ENCODE data around the gene TBKBP1.
"Not testable (repeated sequence)": the region's sequence is repeated elsewhere in the genome, so short reads cannot be mapped to it uniquely, and the experiment has no call there.

The TBKBP1 gene

DNA sequence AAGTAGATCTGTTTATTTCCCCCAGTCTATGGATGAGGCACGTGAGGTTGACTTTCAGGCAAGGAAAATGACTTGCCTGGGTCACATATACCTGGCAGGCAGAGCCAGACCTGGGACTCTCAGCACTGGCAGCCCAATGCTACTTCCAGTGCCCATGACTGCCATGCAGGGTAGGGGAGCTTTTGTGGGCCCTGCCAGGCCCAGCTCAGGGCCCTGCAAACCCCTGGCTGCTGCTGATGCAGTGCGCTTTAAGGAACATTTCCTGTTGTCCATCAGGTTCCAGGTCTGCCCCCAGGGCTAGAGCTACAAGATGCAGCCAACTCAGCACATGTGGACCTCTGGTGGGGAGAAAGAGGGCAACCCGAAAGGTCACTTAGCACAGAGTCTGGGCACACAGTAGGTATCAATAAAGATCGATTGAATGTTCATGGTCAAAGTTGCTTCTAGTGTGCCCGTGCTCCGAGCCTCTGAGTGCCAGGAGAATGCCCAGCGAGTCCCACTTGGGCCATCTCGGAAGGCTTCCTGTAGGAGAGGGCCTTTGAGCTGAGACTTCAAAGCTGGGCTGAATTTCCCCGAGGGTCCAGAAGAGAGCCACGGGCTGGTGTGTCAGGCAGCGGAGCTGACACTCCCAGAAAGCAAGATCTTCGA is 38.6 kb downstream of the TBKBP1 start:
- DNase-seq (ENCODE audit: low read depth), result no peak

- peak; percentile 85 for DNase-seq (ENCODE audit: low read depth)
These were observed 39.2 kb downstream of the TBKBP1 start, which contains the start of gene TBX21 for GRCh38 chr17:47733047-47733673. Gene TBX21 (plus strand): TSS chr17:47733236. CDS start chr17:47733455, 219 bp downstream.

DNA sequence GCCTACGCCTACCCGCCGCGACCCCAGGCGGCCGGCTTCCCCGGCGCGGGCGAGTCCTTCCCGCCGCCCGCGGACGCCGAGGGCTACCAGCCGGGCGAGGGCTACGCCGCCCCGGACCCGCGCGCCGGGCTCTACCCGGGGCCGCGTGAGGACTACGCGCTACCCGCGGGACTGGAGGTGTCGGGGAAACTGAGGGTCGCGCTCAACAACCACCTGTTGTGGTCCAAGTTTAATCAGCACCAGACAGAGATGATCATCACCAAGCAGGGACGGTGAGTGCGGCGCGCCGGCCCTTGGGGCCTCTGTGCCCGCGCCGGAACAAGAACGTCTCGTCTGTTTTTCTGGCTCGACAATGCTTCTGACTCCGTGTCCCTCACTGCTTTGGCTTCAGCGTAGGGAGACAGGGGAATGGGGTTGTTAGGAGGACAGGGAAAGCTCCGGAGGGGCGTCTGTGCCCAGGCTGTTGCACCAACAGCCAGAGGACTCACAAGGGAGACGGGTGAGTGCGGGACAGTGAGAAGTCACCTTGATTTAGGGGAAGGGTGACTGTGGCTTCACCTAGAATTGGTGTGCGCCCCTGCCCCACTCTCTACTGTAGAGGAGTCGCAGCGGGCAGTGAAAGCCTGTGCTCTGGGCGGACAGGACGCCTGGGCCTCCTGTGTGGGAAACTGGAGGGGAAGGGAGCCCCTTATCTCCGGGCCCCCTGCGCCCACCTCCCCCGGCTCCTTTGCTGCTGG is 39.9 kb downstream of the TBKBP1 start:
- no peak for DNase-seq (ENCODE audit: low read depth)

- no peak for DNase-seq (ENCODE audit: low read depth)
These were observed 41.1 kb downstream of the TBKBP1 start for GRCh38 chr17:47735139-47735464.

DNA sequence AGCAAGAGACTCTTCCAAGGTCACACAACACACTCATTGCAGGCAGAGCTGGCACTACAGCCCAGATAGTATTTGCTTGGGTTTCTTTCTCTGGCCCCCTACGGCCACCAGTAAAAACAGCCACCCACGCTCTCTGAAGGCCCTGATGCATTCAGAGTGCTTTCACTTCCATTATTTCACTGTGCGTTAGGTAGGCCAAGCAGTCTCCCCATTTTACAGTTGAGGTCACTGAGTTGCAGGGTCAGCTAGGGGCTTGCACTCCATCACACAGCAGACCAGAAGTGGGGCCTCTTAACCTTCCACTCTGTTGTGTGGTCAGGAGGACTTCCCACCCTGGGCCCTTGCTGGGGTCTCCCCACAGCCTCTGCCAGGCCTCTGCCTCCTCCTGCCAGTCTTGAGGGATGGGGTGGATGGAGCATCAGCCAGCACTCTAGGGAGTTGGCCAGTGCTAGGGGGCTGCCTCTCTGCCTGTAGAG is 41.6 kb downstream of the TBKBP1 start:
- no peak for DNase-seq (ENCODE audit: low read depth)

DNA sequence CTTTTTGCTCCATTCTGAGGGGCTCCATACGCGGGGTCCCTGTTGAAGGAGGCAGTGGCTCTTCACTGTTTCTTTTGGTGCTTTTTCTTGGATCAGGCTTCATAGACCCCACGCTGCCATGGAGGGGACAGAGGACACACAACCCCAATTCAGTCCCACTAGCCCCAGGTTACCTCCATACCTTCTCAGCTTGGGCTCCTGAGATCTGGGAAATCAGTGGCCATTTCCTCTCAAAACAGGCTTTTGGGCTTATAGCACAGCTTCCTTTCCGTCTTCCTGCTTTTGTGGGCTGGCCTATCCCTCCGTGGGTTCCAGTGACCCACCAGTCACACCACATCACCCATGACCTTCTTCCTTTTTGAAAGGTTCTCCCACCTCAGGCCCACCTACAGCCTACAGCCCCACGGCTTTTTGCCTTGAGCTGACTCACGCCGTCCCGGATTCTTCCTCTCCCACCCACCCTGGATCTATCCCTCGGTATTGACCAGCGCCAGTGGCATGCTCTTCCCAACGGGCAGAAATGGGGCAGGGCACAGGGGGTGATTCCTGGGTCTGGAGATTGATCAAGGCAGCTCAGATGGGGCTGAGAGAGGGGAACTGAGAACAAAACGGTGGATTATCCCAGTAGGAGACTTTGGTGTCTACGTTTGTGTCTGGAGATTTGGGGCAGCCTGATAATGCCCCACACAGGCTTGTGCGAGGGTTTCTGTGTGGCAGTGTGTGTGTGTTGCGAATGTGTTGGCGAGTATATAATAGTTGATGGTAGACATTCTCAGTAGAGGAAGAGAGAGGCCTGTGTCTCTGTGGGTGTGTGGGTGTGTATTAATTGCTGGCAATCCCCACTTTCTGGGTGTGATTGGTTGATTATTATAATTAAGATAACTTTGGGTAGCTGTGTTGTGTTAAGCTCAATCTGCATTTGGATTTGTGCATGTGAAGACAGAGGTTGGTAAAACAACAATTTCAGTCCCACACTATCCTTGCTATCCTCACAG is 42.8 kb downstream of the TBKBP1 start:
- no peak for DNase-seq (ENCODE audit: low read depth)

GRCh38 chr17:47738178-47738577 is 44.2 kb downstream of the TBKBP1 start:
- no peak for DNase-seq (ENCODE audit: low read depth)

- no peak for DNase-seq (ENCODE audit: low read depth)
These were observed 45.2 kb downstream of the TBKBP1 start for GRCh38 chr17:47739150-47739549.

DNA sequence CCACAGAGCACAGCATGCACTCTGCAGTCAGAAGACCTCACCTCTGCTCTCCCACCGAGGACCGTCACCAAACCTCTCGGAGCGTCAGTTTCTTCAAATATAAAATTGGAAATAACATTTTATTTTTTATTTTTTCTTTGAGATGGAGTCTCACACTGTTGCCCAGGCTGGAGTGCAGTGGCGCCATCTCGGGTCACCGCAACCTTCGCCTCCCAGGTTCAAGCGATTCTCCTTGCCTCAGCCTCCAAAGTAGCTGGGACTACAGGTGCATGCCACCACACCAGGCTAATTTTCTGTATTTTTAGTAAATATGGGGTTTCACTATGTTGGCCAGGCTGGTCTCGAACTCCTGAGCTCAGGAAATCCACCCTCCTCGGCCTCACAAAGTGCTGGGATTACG is 46.0 kb downstream of the TBKBP1 start:
- not testable (repeated sequence) for DNase-seq (ENCODE audit: low read depth)

- no peak for DNase-seq (ENCODE audit: low read depth)
These were observed 47.3 kb downstream of the TBKBP1 start for GRCh38 chr17:47741109-47741792.

DNA sequence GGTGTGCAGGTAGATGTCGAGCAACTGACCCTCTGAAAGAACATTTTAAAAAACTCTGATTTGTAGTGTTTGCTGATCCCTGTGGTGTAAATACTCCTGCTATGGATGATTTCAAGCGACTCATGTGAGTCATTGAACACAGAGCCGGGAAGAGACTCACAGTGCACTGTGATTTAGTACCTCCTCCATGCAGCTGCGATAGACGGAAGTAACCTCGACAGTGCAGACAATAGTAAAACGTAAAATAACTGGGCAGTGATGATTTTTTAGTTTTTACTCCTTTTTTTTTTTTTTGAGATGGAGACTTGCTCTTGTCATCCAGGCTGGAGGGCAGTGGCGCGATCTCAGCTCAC is 47.8 kb downstream of the TBKBP1 start:
- DNase-seq (ENCODE audit: low read depth), result no peak

GRCh38 chr17:47742319-47743181 is 48.6 kb downstream of the TBKBP1 start:
- no peak for DNase-seq (ENCODE audit: low read depth)

GRCh38 chr17:47744168-47745036 is 50.4 kb downstream of the TBKBP1 start:
- DNase-seq (ENCODE audit: low read depth), result no peak

DNA sequence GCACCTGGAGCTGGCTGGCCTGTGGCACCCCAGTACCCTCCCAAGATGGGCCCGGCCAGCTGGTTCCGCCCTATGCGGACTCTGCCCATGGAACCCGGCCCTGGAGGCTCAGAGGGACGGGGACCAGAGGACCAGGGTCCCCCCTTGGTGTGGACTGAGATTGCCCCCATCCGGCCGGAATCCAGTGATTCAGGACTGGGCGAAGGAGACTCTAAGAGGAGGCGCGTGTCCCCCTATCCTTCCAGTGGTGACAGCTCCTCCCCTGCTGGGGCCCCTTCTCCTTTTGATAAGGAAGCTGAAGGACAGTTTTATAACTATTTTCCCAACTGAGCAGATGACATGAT is 51.0 kb downstream of the TBKBP1 start:
- no peak for DNase-seq (ENCODE audit: low read depth)

- DNase-seq (ENCODE audit: low read depth), result no peak
These were observed 57.5 kb downstream of the TBKBP1 start for GRCh38 chr17:47751471-47751870.

GRCh38 chr17:47757386-47757785 is 63.4 kb downstream of the TBKBP1 start:
- no peak for DNase-seq (ENCODE audit: low read depth)

- DNase-seq (ENCODE audit: low read depth), result no peak
These were observed 66.6 kb downstream of the TBKBP1 start for GRCh38 chr17:47760409-47761140.
